Activated CD8-positive, alpha-beta memory T cell treated with anti-CD3 and anti-CD28 coated beads, Interleukin-2, amount 50 U/mL, for 4 hours (primary cell): Measurements from ENCODE around the gene PPP1R8.
"Not testable (repeated sequence)": the region's sequence is repeated elsewhere in the genome, so short reads cannot be mapped to it uniquely, and the experiment has no call there.

ENCODE experiments used
- DNase-seq: peaks from one replicate; pipeline ENCODE4 v3.0.0-alpha.2; 2020

Gene PPP1R8

GRCh38 chr1:27830621-27831440 lies at the start of gene PPP1R8:
TSS of gene PPP1R8 (plus strand) at chr1:27830782. CDS start at chr1:27830836, 54 bp downstream.
- DNase-seq: peak; percentile 87

- no peak for DNase-seq
Observed at GRCh38 chr1:27782950-27783349, 47.6 kb upstream of the PPP1R8 start.

GRCh38 chr1:27784700-27785099 lies 45.9 kb upstream of the PPP1R8 start:
- DNase-seq: no peak

- no peak for DNase-seq
Observed at GRCh38 chr1:27785781-27786455, 44.7 kb upstream of the PPP1R8 start.

- no peak for DNase-seq
Observed at GRCh38 chr1:27787895-27788294, 42.7 kb upstream of the PPP1R8 start.

- no peak for DNase-seq
Observed at GRCh38 chr1:27789540-27790041, 41.0 kb upstream of the PPP1R8 start.

- not testable (repeated sequence) for DNase-seq
Observed at GRCh38 chr1:27790270-27790669, 40.3 kb upstream of the PPP1R8 start.

GRCh38 chr1:27795601-27796000 lies 35.0 kb upstream of the PPP1R8 start:
- no peak for DNase-seq

GRCh38 chr1:27804791-27805190 lies 25.8 kb upstream of the PPP1R8 start:
- no peak for DNase-seq

- DNase-seq: no peak
Observed at GRCh38 chr1:27806758-27807157, 23.8 kb upstream of the PPP1R8 start.

GRCh38 chr1:27807385-27807784 lies 23.2 kb upstream of the PPP1R8 start:
- DNase-seq: no peak

GRCh38 chr1:27808131-27808530 lies 22.5 kb upstream of the PPP1R8 start:
- DNase-seq: not testable (repeated sequence)

GRCh38 chr1:27809883-27810282 lies 20.7 kb upstream of the PPP1R8 start:
- DNase-seq: no peak

GRCh38 chr1:27811741-27812500 lies 18.7 kb upstream of the PPP1R8 start:
- no peak for DNase-seq

- DNase-seq: no peak
Observed at GRCh38 chr1:27816921-27817630, 13.5 kb upstream of the PPP1R8 start.

GRCh38 chr1:27821761-27822315 lies 8.7 kb upstream of the PPP1R8 start:
- DNase-seq: no peak

GRCh38 chr1:27823784-27824183 lies 6.8 kb upstream of the PPP1R8 start:
- DNase-seq: no peak

- no peak for DNase-seq
Observed at GRCh38 chr1:27824411-27824810, 6.2 kb upstream of the PPP1R8 start.

GRCh38 chr1:27829339-27829960 lies 1.1 kb upstream of the PPP1R8 start:
- DNase-seq: not testable (repeated sequence)

- DNase-seq: no peak
Observed at GRCh38 chr1:27831568-27832410, 1.2 kb downstream of the PPP1R8 start.

- DNase-seq: no peak
Observed at GRCh38 chr1:27832762-27833161, 2.2 kb downstream of the PPP1R8 start.
